Stimulated activated naive CD8-positive, alpha-beta T cell treated with anti-CD3 and anti-CD28 coated beads, Interleukin-15, Interleukin-2, amounts not matched to agents 100 U/mL and 50 U/mL, for 24 hours (primary cell): Measurements from ENCODE around the gene C4B.
"Not testable (repeated sequence)": the region's sequence is repeated elsewhere in the genome, so short reads cannot be mapped to it uniquely, and the experiment has no call there.

ENCODE experiments used
- ATAC-seq: fragments of 150-1000 bp; cut with Tn5 transposase; one replicate; pipeline ENCODE4 v1.10.0; 2021
- DNase-seq: peaks from one replicate; pipeline ENCODE4 v3.0.0; 2021

The C4B gene

DNA sequence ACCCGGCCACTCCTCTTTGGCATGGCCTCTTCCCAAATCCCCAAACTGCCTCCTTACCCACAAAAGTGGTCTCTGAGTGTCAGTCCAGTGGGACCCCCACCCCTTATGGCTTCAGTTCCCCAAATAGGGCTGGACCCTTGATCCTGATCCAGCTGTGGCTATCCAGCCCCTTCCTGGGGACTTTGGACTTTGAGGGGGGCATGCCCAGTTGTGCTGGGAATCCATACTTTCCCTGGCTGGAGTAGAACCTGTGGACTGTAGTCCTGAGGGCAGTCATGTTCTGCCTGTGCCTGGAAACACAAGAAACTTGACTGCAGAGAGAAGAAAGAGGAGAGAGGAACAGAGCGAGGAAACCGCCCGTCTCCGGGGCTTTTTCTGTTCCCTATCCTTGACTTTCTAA is 22.5 kb downstream of the C4B start:
- DNase-seq, ATAC-seq: not testable (repeated sequence)

DNA sequence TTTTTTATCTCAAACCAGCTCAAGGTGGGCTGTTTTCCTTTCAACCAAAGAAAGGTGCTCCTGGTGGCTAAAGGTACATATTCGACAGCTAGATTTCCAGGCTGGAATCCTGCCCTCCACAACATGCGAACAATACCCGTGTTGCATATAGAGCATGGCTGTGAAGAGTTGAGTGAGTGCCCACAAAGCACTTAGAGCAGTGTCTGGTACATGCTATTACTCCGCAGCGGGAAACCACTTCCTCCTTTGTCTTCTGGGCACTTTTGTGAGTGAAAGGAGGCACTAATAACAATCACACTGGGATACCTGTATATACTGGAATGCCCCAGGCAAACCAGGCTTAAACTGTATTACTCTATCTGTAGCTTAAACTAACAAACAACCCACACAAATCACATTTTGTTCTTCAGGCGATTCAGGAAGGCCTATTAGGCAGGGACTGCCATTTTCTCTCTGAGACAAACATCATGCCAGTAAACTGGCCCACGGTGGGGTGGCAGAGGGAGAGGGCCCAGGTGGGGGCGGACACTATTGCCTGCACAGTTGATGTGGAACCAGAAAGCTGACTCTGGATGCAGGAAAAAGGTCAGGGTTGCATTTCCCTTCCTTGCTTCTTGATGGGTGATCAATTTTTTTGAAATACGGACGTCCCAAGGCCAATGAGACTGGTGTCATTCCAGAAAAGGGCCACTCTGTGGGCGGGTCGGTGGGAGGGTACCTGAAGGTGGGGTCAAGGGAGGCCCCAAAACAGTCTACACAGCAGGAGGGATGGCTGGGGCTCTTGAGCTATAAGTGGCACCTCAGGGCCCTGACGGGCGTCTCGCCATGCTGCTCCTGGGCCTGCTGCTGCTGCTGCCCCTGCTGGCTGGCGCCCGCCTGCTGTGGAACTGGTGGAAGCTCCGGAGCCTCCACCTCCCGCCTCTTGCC is 23.3 kb downstream of the C4B start, which contains the start of gene CYP21A2:
TSS of gene CYP21A2 (plus strand) at position 818 of the 927 bp plus-strand sequence. CDS start at position 826, 8 bp downstream.
- ATAC-seq, result peak; percentile 38
- DNase-seq, result not testable (repeated sequence)

DNA sequence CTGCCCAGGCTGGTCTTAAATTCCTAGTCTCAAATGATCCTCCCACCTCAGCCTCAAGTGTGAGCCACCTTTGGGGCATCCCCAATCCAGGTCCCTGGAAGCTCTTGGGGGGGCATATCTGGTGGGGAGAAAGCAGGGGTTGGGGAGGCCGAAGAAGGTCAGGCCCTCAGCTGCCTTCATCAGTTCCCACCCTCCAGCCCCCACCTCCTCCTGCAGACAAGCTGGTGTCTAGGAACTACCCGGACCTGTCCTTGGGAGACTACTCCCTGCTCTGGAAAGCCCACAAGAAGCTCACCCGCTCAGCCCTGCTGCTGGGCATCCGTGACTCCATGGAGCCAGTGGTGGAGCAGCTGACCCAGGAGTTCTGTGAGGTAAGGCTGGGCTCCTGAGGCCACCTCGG is 24.3 kb downstream of the C4B start:
- not testable (repeated sequence) for DNase-seq, ATAC-seq

DNA sequence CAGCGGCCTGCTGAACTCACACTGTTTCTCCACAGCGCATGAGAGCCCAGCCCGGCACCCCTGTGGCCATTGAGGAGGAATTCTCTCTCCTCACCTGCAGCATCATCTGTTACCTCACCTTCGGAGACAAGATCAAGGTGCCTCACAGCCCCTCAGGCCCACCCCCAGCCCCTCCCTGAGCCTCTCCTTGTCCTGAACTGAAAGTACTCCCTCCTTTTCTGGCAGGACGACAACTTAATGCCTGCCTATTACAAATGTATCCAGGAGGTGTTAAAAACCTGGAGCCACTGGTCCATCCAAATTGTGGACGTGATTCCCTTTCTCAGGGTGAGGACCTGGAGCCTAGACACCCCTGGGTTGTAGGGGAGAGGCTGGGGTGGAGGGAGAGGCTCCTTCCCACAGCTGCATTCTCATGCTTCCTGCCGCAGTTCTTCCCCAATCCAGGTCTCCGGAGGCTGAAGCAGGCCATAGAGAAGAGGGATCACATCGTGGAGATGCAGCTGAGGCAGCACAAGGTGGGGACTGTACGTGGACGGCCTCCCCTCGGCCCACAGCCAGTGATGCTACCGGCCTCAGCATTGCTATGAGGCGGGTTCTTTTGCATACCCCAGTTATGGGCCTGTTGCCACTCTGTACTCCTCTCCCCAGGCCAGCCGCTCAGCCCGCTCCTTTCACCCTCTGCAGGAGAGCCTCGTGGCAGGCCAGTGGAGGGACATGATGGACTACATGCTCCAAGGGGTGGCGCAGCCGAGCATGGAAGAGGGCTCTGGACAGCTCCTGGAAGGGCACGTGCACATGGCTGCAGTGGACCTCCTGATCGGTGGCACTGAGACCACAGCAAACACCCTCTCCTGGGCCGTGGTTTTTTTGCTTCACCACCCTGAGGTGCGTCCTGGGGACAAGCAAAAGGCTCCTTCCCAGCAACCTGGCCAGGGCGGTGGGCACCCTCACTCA is 25.0 kb downstream of the C4B start:
- DNase-seq, ATAC-seq: not testable (repeated sequence)

DNA sequence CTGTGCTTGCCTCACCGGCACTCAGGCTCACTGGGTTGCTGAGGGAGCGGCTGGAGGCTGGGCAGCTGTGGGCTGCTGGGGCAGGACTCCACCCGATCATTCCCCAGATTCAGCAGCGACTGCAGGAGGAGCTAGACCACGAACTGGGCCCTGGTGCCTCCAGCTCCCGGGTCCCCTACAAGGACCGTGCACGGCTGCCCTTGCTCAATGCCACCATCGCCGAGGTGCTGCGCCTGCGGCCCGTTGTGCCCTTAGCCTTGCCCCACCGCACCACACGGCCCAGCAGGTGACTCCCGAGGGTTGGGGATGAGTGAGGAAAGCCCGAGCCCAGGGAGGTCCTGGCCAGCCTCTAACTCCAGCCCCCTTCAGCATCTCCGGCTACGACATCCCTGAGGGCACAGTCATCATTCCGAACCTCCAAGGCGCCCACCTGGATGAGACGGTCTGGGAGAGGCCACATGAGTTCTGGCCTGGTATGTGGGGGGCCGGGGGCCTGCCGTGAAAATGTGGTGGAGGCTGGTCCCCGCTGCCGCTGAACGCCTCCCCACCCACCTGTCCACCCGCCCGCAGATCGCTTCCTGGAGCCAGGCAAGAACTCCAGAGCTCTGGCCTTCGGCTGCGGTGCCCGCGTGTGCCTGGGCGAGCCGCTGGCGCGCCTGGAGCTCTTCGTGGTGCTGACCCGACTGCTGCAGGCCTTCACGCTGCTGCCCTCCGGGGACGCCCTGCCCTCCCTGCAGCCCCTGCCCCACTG is 25.9 kb downstream of the C4B start:
- ATAC-seq, DNase-seq: not testable (repeated sequence)

DNA sequence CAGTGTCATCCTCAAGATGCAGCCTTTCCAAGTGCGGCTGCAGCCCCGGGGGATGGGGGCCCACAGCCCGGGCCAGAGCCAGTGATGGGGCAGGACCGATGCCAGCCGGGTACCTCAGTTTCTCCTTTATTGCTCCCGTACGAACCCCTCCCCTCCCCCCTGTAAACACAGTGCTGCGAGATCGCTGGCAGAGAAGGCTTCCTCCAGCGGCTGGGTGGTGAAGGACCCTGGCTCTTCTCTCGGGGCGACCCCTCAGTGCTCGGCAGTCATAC is 26.4 kb downstream of the C4B start:
- not testable (repeated sequence) for ATAC-seq, DNase-seq

DNA sequence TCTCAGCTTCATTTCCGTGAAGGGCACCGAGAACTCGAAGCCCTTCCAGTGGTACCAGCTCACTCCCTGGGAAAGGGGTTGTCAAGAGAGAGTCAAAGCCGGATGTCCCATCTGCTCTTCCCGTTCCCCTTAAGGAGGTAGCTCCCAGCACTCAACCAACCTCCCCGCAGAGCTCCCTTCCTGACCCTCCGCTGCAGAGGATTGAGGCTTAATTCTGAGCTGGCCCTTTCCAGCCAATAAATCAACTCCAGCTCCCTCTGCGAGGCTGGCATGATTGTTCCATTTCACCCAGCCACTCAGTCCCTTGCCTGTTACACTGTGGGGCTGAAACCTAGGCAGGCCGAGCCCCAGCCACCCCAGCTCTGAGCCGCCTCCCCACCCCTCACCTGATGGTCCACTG is 26.8 kb downstream of the C4B start:
- ATAC-seq, DNase-seq: not testable (repeated sequence)

DNA sequence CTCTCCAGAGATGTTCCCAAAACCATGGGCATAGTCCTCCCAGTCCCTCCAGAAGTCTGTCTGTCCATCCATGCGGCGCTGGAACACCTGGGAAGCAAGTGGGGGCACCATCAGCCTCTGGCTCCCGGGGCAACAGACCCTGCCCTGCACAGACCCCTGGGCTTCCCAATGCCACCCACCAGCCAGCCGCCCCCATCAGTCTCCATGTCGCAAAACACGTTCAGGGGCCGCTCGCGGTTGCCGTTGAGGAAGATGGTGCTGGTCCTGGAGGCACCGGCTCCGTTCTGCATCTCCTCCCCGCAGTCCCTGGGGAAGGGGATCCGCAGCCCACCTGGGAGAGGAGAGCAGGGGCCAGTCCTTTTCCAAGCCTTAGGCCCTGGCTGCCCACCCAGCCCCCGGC is 27.7 kb downstream of the C4B start:
- DNase-seq, ATAC-seq: not testable (repeated sequence)

DNA sequence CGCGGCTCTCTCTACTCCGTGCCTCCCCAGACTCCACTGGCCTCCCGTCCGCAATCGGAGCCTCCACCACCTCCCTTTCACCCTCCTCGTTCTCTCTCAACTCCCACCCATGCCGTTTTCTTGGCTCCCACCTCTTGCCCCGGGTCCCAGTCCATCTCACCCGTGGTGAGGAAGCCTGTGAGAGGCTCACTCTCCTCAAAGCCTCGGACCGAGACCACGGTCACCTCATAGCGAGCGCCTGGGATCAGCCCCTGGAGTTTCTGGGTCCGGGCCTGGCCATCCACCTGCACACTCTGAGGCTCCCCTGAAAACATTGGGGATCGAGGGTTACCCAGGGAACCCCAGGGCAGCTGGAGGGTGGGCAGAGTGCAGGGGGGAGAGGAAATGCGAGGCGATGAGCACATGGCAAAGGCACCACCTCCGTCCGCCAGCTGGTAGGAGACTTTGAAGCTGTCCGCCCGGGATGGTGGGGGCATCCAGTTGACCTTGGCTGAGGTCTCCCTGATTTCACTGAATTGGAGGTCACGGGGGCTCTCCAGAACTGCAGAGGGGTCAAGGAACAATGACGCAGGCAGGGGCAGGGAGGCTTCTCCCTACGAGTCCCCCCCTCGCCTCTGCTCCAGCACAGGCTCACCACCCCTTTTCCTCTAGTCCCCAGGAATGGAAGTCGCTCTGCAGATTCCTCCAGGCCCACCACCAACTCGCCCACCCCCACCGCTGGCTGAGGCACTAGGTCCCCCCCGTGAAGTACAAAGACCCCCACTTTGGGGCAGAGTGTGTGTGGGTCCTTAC is 29.2 kb downstream of the C4B start:
- not testable (repeated sequence) for ATAC-seq, DNase-seq

DNA sequence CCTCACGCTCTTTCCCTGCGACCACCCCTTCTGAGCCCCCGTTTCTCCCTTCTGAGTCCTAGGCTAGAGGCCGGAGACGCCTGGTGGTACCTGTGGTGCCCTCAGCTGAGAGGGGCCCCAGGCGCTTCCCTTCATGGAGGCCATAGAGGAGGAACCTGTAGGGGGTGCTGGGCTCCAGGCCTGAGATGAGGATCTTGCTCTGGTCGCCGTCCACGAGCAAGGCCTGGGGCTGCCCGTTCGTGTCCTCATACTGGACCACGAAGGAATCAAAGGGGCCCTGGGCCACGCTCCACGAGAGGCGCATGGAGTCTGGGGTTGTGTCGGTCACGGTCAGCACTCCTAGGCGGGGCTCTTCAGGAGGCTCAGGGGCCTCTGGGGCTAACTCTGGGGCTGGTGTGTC is 30.3 kb downstream of the C4B start:
- not testable (repeated sequence) for DNase-seq
- peak; percentile 8 for ATAC-seq

DNA sequence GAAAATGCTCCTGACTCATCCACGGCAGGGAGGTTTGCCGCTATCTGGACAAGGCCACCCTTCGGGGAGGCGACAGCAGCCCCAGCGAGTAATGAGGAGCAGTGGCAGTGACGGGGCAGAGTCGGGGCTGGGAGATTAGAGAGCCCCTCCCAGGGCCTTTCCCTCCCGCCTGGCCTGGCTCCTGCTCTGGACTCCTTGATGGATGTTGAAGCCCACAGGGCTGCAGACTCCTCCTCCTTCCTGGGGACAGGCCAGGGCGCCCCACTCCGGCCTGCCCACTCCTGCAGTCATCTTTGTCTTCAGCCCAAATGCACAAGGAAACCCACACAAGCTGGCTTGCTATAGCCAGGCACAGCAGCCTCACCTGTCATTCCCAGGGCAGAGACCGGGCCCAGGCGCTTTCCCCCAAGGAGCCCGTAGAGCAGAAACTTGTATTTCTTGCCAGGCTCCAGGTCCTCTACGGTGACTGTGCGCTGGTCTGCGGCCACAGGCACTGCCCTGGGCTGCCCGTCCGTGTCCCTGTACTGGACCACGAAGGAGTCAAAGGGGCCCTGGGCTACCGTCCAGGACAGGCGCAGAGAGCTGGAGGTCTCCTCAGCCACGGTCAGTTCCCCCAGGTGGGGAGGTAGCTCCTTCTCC is 31.3 kb downstream of the C4B start:
- DNase-seq (no peak), ATAC-seq (no peak)

DNA sequence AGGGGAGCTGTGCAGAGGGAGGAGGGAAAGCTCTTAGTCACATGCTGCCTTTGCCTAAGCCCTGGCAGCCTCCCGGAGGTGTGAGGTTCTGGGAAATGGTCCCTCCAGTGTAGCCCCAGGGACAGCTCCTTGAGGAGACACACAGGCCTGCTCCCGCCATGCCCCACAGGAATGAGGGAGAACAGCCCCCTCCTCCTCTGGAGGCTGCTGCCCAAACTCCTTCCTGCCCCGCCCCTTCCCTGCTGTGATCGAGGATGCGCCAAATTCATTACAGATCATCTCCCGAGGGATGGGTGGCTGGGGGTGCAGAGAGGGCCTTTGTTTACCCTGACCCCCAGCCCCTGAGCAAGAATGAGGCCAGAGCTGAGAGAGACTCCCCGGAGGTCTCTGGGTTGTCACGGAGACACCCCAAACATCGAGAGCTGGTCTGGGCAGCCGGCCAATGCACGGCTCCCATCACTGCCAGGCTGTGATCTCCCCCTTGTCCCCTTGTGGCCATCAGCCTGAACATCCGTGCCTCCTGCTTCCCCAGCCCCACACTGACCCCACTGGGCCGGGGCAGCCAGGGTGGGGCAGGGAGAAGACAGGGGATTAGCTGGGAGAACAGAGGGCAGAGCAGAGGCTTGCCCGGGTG is 32.0 kb downstream of the C4B start:
- ATAC-seq (no peak), DNase-seq (no peak)

DNA sequence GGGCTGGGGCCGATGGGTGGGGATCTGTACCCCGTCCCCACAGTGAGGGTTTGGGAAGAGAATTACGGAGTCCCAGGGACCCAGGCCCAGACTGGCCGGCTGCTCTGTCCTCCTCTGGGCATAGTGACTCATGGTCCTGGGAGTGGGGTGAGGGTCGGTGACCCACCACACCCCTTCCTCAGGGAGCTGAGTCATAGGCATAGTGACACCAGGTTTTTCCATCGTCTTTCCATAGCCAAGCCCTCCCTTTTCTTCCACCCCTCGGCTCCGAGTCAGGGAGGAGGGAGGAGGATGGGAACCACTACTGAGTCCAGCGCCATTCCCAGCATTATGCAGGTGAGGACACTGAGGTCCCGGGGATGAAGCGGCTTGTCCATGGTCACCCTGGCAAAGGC is 32.5 kb downstream of the C4B start:
- no peak for ATAC-seq

DNA sequence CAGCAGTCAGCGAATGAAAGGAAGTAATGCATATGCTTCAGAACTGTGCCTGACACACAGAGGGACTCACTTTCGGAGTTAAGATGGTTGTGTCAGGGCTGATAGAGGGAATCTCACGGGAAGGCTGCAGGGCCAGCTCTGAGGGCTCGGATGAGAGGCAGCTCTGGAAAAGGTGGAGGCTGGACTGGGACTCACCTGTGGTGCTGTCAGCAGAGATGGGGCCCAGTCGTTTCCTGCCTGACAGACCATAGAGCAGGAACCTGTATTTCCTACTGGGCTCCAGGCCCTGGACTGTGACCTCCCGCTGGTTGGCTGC is 32.9 kb downstream of the C4B start:
- ATAC-seq (no peak), DNase-seq (no peak)

More for the DNA sequence above, 32.5 kb downstream of the C4B start:
- no peak for DNase-seq

DNA sequence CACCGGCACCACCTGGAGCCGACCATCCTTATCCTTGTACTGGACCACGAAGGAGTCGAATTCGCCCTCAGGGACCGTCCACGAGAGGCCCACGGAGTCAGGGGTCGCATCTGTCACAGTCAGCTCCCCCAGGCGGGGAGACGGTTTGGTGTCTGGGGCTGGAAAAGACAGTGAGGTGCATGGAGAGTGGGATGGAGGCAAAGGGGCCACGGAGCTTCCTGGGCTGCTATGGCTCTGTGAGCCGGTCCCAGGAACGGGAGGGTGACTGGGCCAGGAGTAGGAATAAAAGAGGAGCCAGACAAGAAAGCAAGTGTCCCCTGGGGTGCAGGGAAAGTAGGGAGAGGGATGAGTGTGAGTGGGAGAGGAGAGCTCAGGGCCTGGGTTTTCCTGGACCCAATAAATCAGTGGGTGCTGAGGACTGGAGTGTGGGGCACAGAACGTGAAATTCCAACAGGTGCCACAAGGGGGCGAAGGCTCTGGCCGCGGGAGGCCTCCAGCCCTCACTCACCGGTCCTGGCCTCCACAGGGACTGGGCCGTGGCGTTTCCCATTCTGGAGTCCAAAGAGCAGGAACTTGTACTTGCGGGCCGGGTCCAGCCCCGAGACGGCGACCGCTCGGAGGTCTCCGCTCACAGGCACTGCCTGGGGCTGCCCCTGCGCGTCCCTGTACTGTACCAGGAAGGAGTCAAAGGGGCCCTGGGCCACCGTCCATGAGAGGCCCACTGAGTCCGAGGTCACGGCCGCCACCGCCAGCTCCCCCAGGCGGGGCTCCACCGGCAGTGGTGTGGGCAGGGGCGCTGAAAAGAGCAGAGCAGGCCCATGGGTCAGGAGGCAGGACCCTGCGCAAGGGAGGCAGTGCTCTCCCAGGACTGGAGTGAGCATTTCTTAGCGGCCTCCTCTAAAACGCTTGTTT is 33.5 kb downstream of the C4B start:
- ATAC-seq (peak; percentile 68), DNase-seq (peak; percentile 80)

DNA sequence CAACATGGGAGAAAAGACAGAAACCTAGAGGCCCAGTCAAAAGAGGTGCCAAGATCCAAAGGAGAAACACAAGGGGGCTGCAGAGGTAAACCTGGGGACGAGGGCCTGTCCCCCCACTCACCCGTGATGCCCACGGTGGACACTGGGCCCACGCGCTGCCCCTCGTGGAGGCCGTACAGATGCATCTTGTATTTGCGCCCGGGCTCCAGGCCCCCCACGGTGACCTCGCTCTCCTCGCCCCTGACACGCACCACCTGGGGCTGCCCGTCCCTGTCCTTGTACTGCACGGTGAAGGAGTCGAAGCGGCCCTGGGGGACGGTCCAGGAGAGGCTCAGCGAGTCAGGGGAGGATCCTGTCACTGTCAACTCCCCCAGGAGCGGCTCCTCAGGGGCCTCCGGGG is 34.6 kb downstream of the C4B start:
- ATAC-seq, DNase-seq: not testable (repeated sequence)

DNA sequence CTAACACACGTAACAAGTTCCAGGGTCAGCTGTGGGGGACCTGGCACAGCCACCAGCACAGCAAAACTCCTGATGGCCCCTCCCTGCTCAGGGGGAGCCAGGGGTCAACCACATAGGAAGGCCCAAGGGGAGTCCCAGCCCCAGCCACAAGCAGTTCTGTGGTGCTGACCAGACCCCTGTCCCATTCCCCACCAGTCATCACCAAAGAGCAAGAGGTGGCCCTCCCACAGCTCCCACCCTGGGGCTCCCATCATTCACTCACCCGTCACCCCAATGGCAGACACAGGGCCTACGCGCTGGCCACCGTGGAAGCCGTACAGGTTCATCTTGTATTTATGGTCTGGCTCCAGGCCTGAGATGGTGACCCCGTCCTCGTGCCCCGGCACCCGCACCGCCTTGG is 35.1 kb downstream of the C4B start:
- not testable (repeated sequence) for DNase-seq, ATAC-seq

DNA sequence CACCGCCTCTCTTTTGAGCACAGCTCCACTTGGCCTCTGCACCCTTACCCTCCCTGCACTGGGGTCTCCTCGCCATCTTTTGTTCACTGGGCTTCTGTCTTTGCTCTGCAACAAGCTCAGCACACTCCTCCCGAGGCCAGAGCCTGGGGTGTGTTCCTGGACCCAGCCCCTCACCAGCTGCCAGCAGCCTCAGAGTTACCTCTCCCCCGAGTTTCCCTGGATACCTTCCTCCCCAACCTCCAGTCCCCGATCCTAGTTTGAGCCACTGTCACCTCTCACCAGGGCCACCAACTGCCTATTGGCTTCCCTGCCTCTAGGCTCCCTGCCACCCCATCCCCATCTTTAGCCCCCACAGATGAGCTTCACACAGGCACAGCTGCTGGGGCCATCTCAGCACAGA is 36.0 kb downstream of the C4B start:
- no peak for ATAC-seq
- DNase-seq, result no peak

DNA sequence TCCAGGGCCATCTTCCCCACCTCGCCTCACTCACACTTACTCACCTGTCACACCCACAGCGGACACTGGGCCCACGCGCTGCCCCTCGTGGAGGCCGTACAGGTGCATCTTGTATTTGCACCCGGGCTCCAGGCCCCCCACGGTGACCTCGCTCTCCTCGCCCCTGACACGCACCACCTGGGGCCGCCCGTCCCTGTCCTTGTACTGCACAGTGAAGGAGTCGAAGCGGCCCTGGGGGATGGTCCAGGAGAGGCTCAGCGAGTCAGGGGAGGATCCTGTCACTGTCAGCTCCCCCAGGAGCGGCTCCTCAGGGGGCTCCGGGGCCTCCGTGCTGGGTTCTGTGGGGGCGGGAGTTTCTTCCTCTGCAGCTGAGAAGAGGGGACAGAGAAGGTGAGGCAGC is 38.0 kb downstream of the C4B start:
- not testable (repeated sequence) for ATAC-seq, DNase-seq
